ENCODE results near the gene RNF151. TPM values are rescaled to one million over a fixed set of nuclear protein-coding genes. Genes with fewer than 3 reads are reported as not detected.
"Not testable (repeated sequence)": the region's sequence is repeated elsewhere in the genome, so short reads cannot be mapped to it uniquely, and the experiment has no call there.

The RNF151 gene
- total RNA-seq, 1 donor from 2014 or later: not detected

DNA sequence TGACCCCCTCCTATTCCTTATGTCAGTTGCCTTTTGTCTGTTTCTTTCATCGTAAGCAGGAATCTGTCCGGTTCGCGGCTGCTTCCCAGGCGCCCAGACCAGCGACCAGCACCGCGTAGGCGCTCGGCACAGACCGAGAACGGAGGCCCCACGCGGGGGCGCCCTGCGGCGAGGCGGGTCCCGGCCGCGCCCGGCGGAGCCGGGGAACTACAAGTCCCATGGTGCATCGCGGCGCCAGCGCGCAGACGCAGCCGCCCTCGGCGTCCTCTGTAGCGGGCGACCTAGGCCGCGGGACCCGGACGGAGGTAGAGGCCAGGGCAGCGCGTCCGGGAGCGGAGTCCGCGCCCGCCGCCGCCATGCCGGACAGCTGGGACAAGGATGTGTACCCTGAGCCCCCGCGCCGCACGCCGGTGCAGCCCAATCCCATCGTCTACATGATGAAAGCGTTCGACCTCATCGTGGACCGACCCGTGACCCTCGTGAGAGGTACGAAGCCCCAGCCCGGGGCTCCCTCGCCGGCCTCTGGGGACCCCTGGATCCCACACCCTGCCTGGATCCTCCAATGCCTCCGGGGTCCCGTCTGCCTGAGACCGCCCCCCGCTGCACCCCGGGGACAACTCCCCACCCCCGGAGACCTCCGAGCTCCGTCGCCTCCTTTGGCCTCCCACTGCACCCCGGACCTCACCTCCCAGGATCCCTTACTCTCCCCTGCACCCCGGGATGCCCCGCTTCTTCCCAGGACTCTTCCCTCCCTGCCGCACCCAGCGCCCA is 7.2 kb upstream of the RNF151 start, which contains the start of gene NDUFB10:
NDUFB10 (plus strand) TSS at position 270 of the 771 bp plus-strand sequence; CDS start at position 357, 87 bp downstream.
- DNase-seq: peak; percentile 94

DNA sequence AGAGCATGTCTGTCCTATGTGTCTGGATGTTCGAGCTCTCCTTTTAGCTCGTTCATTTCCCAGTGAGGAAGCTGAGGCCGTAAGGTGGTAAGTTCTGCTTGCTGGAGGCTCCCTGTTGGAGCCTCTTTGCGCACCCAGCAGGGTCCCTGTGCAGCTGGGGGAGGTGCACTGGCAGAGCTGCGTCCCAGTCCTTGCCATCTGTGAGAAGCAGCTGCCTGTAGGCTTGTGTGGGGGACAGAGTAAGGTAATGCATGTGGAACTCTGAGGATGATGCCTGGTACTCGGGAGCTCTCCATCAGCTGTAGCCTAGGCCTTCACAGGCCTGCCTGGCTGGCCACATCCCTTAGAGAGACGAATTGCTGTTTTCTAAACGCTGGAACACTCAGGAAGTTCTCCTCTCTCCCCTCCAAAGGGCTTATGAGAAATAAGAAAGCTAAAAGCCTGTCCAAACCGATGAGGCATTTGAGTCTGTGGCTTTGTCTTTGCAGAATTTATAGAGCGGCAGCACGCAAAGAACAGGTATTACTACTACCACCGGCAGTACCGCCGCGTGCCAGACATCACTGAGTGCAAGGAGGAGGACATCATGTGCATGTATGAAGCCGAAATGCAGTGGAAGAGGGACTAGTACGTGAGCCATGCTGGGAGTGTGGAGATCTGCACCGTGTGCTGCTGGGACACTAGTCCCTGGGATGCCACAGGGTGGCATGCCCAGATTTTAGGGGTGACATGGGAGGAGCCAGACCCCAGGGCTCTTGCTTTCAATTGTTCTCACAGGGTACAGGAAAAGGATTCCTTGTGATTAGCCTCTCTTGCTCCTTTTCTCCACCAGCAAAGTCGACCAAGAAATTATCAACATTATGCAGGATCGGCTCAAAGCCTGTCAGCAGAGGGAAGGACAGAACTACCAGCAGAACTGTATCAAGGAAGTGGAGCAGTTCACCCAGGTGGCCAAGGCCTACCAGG is 5.7 kb upstream of the RNF151 start:
- DNase-seq: peak; percentile 37

DNA sequence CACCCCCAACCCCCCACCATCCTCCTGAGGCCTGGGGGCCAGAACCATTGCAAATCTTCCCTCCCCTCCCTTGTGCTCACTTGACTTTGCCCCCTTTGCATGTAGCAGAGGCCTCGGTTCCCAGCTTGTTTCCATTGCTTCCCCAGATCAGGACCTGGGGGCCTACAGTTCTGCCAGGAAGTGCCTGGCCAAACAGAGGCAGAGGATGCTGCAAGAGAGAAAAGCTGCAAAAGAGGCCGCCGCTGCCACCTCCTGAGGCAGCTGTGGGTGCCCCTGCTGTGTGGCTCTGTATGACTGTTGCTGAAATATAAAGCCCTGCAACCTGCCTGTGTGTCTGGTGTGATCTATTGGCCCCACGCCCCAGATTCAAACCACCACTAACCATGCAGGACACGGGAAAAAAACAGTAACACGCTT is 5.0 kb upstream of the RNF151 start:
- DNase-seq: no peak

DNA sequence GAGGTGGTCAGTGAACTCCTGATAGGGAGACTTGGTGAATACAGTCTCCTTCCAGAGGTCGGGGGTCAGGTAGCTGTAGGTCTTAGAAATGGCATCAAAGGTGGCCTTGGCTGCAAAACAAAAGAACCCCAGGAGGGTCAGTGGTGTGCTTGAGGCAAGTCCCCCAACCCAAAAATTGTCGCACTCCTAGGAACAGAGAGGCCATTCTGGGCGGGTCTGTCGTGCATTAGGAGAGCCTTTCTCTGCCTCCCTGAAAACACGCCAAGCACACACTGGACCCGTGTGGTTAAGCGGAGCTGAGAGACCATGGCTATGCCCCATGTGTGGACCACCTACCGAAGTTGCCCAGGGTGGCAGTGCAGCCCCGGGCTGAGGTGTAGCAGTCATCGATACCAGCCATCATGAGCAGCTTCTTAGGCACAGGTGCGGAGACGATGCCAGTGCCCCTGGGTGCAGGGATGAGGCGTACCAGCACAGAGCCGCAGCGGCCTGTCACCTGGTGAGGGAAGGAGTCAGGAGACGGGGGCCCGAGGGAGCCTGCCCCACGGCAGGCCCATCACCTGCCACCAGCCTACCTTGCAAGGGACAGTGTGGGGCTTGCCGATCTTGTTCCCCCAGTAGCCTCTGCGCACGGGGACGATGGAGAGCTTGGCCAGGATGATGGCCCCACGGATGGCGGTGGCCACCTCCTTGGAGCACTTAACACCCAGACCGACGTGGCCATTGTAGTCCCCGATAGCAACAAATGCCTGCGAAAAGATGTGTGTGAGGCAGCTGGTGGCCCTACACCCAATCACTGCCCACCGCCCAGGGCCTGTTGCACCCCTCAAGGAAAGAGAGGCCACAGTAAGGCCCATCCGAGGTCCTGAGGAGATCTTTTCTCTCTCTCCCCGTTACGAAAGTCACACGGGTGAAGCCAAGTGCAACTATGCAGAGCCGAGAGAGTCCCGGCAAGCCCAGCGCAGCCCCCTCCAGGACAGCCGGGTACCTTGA is 4.2 kb upstream of the RNF151 start:
- not testable (repeated sequence) for DNase-seq

DNA sequence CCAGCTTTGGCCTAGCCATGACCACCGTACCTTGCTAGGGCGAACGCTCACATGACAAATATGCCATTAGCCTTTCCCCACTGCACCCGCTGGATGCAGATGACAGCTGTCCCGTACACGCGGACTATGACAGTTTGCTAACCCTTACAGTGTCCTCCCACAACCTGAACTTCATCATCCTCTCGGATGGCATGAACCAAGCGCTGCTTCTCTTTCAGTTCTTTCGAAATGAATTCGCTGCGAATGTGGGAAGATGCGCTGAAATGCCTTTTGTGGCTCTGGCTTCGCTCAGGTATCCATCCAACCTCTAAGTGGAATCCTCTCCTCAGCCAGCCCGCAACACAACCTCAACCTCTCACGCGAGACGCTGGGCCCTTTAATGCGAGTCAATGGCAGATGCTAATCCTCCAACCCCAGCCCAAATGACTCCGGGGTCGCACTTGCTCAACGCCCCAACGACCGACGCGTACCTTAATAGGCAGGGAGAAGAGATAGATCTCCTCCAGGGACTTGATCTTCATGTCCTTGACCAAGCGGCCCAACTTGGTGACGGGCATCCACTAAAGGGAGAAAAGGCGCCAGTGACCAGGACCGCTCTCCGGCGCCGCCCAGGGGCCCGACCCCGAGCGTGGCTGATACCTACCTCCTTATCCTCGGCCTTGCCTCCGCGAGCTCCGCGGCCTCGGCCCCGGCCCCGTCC is 2.7 kb upstream of the RNF151 start:
- DNase-seq: peak; percentile 57

DNA sequence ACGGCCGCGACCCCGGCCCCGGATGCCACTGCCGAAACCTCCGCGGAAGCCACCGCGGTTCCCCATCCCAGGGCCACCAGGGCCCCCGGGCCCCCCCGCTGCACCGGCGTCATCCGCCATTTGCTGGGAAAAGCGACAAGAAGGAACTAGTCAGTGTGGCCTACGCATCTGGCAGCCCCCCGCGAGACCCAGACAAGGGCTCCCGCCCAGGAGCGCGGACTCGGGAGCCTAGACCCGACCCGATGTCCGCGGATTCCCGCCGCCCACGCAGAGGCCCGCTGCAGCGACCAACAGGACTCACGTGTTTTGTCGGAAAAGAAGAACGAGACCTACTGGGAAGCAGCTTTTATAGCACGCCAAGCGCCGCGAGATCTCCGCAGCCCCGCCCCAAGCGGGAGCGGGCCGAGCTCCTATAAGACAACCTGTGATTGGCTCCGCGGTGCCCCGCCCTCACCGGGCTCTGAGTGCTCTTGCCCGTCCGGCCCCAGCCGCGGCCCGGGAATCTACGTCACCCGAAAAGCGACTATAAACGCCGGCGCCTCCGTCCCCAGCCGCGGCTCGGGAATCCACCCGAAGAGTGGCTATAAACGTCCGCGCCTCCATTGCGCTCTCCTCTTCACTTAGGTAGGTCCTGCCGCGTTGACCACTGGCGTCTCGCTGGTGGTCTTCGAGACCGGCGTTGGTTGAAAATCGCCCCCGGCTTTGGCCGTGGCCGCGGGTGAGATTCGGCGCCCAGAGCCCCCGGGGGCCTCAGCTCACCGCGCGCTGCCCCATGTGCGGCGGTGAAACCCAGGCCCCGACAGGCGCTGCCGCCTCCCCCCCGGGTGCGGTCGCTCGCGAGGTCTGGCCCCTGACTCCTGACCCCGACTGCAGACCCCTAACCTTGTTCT is 1.9 kb upstream of the RNF151 start, which contains the start of gene RPS2:
RPS2 (minus strand) TSS at position 321 of the 890 bp plus-strand sequence; CDS start at position 120, 201 bp downstream.
- DNase-seq: peak; percentile 100

DNA sequence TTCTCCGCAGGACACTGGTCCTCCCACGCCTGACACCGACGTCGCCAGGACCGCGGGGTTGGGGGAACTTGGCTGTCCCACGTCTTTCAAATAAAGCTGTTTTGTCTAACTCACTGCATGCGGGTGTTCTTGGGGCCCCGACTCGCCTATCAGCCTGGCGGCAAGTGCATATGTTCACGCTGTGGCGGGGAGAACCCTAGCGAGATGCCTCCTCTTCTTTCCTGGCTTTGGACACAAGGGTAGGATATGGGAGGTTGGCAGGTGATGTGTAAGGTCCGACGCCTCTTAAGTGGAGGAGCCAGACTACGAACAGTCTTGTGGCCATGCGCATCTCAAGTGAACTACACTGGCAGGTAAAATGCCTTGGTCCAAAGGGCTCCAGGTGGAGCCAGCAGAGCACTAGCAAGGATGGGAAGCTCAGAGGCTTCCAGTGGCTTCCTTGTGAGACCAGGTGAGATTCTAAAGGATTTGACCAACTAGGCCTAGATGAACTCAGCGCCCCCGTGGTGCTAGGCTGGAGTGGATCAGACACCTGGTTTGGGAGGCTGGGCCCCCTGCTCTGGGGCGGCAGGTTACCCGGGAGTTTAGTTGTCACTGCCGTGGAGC is 1.2 kb upstream of the RNF151 start:
- DNase-seq: no peak

DNA sequence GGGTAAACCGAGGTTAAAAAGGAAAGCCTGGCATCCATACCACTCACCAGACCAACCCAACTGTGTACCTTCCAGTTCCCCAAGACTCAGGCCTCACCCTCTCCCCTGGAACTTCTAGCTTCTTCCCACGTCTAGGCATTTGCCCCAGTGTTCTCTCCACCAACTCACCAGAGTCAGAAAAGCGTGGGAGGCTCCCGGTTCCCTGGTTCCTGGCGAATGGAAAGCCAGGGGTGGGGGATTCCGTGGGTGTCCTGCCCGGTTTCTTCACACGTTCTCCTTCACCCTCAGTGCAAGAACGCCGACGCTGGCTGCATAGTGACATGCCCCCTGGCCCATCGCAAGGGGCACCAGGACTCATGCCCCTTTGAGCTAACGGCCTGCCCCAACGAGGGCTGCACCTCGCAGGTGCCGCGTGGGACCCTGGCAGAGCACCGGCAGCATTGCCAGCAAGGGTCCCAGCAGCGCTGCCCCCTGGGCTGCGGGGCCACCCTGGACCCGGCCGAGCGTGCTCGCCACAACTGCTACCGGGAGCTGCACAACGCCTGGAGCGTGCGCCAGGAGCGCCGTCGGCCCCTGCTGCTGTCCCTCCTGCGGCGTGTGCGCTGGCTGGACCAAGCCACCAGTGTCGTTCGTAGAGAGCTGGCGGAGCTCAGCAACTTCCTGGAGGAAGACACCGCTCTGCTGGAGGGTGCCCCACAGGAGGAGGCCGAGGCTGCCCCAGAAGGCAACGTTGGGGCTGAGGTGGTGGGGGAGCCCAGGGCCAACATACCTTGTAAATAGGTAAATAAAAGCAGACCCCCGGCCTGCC is 1.7 kb downstream of the RNF151 start:
- no peak for DNase-seq

DNA sequence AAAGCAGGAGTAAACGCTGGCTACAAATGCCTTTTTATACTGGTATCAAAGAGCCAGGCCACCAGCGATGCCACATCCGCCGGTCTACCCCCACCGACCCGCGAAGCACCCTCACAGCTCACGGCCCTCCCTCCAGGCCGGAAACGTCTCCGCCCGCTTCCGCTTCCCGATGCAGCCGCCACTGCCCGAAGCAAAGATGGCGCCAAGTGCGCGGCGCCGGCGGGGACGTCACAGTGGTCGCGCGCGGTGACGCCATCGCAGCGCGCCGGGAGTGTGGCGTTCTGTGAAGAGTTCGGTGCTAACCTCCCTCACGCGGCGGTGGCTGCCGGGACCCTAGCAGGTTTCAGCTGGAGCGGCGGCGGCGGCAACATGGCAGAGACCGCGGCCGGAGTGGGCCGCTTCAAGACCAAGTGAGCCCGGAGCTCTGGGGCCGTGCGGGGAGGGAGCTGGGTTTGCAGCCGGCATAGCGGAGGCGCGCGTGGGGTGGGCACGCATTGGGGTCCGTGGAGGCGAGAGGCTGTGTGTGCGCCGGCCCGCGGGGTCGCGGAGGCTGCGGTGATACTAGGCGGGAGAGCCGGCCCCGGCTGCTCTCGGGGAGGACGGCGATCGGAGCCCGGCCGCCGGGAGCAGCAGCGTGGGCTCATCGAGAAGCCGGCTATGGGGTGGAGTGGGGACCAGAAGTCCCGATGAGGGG is 5.3 kb downstream of the RNF151 start, which contains the start of gene TBL3:
TBL3 (plus strand) TSS at position 258 of the 694 bp plus-strand sequence; CDS start at position 370, 112 bp downstream.
- peak; percentile 97 for DNase-seq

DNA sequence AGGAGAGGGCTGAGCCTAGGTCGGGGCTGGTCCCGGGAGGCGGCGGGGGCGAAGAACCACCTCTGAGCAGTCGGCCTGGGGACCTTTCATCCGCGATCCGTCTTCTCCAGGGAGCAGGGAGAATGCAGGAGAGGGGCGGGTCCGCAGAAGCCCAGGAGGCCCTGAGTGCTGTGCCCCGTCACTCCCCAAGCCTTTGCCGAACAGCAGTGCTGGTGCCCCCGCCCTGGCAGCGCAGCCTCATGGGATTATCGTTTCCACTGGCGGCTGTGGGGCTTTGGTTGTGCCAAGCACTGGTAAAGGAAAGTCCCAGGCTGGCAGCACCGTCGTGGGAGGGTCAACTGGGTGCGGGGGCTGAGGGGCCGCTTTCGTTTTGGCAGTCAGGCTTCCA is 5.8 kb downstream of the RNF151 start:
- no peak for DNase-seq

DNA sequence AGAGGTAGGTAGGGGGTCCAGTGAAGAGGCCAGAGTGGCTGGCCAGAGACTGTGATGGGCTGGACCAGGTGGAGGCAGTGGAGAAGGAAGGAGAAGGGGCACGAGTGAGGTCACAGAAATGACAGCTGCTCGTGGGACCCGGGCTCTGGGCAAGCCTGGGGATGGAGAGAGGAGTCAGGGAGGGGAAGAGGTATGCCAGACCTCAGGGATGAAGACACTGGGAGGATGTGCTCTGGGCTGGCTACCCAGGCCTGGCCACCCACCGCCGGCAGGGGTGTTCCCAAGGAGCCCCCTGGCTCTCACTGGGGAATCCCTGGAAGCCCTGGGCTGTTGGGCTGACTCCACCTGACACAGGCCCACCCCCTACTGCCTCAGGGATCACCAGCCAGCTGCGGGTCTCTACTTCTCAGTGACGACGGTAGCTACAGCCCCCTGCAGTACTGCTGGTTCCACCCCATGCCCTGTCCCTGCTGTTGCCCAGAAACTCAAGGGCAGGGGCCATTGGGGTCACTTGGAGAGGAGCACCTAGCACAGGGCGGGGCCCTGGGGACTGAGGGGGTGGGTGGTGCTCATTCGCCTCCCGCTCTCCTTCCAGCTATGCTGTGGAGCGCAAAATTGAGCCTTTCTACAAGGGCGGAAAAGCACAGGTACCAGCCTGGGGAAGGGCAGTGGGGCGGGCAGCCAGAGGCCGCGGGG is 7.0 kb downstream of the RNF151 start:
- no peak for DNase-seq

DNA sequence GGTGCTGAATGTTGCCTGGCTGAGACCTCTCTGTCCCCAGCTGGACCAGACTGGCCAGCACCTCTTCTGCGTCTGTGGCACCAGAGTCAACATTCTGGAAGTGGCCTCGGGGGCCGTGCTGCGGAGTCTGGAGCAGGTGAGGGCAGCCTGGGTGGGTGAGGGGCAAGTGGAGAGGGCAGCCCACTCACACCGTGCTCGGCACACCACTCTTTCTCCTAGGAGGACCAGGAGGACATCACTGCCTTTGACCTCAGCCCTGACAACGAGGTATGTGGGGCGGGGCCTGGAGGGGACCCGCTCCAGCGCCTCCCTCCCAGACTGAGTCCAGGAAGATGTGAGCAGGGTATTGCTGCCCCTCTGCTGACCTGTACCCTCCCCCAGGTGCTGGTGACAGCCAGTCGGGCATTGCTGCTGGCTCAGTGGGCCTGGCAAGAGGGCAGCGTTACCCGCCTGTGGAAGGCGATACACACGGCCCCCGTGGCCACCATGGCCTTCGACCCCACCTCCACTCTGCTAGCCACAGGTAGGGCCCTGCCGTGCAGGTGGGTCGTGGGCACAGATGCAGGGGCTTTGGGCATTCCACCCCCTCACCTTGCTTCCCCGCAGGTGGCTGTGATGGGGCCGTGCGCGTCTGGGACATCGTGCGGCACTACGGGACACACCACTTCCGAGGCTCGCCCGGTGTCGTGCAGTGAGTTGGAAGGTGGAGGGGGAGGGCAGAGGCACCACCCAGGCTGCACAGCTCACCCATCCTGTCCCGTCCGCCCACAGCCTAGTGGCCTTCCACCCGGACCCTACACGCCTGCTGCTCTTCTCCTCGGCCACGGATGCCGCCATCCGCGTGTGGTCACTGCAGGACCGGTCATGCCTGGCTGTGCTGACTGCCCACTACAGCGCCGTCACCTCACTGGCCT is 7.8 kb downstream of the RNF151 start:
- DNase-seq: no peak

DNA sequence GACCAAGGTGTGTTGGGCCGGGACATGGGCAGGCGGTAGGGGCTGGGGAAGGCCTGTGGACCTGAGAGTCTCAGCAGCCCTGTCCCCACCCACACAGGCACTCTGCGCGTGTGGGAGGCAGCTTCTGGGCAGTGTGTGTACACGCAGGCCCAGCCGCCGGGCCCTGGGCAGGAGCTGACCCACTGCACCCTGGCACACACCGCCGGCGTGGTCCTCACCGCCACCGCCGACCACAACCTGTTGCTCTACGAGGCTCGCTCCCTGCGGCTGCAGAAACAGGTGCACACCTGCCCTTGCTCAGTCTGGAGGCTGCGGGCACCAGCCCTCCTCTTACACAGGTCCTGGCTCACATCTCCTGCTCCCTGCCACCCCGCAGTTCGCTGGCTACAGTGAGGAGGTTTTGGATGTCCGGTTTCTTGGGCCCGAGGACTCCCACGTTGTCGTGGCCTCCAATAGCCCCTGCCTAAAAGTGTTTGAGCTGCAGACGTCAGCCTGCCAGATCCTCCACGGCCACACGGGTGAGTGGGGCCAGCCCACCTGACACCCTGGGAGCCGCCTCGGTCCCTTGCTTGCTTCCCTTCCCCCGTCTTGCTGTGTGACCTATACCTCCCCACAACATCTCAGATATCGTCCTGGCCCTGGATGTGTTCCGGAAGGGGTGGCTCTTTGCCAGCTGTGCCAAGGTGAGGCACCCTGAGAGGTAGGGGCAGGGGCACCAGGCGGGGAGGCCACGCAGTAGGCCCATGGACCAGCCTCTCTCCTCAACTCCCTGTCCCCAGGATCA is 9.0 kb downstream of the RNF151 start:
- DNase-seq: no peak

DNA sequence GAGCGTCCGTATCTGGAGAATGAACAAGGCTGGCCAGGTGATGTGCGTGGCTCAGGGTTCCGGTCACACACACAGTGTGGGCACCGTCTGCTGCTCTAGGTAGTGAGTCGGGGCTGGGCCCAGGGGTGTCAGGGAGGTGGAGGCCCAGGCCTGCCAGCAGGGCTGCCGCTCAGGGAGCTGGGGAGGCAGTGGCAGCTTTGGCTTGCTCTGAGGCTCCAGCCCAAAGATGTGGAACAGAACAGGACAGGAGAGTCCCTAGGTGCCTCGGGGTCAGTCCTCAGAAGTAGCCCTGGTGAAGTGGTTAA is 9.5 kb downstream of the RNF151 start:
- DNase-seq: no peak
